IPS DF 4.7 (cell line): Measurements from ENCODE around the gene NR1H4.
A peak's percentile ranks its signal among the peaks of the same experiment; 100 is the strongest.
"Not testable (repeated sequence)": the region's sequence is repeated elsewhere in the genome, so short reads cannot be mapped to it uniquely, and the experiment has no call there.

ENCODE experiments used
- DNase-seq: peaks from one replicate; pipeline ENCODE4 v3.0.0-alpha.2; 2013; ENCODE audit warnings: low spot score; ENCODE audit errors: extremely low read depth

NR1H4 gene

GRCh38 chr12:100566887-100567637 lies 93.4 kb downstream of the NR1H4 start:
- no peak for DNase-seq

- no peak for DNase-seq
Observed at GRCh38 chr12:100567945-100568344, 94.3 kb downstream of the NR1H4 start.

- no peak for DNase-seq
Observed at GRCh38 chr12:100572184-100572583, 98.5 kb downstream of the NR1H4 start.

GRCh38 chr12:100573292-100574186 lies 99.9 kb downstream of the NR1H4 start, which contains the start of gene GAS2L3:
Gene GAS2L3 (plus strand): TSS chr12:100573684. CDS start chr12:100594905, 21,221 bp downstream.
- DNase-seq, result peak; percentile 60

- DNase-seq, result no peak
Observed at GRCh38 chr12:100574187-100575074, 100.8 kb downstream of the NR1H4 start.

GRCh38 chr12:100576331-100577036 lies 102.8 kb downstream of the NR1H4 start:
- DNase-seq, result no peak

GRCh38 chr12:100578923-100579322 lies 105.3 kb downstream of the NR1H4 start:
- no peak for DNase-seq

GRCh38 chr12:100579844-100580243 lies 106.2 kb downstream of the NR1H4 start:
- DNase-seq, result no peak

- no peak for DNase-seq
Observed at GRCh38 chr12:100584256-100584655, 110.6 kb downstream of the NR1H4 start.

- DNase-seq, result no peak
Observed at GRCh38 chr12:100591979-100592378, 118.3 kb downstream of the NR1H4 start.

GRCh38 chr12:100593490-100593889 lies 119.8 kb downstream of the NR1H4 start:
- DNase-seq, result no peak

- no peak for DNase-seq
Observed at GRCh38 chr12:100601626-100602025, 128.0 kb downstream of the NR1H4 start.

GRCh38 chr12:100602997-100603396 lies 129.3 kb downstream of the NR1H4 start:
- not testable (repeated sequence) for DNase-seq

GRCh38 chr12:100608776-100609175 lies 135.1 kb downstream of the NR1H4 start:
- no peak for DNase-seq

GRCh38 chr12:100610666-100611430 lies 137.2 kb downstream of the NR1H4 start:
- DNase-seq, result no peak

- DNase-seq, result no peak
Observed at GRCh38 chr12:100612606-100613005, 138.9 kb downstream of the NR1H4 start.
